MCF 10A (cell line): Measurements from ENCODE around the gene GPR78. TPM values are rescaled to one million over a fixed set of nuclear protein-coding genes. Genes with fewer than 3 reads are reported as not detected.

Experiments used
- BruUV-seq: library from RNA; stranded (reverse); fragments of 400-500 nt; replicated peaks from 2 replicates; lab custom pipeline; 2021; lab: Mats Ljungman, UMichigan
- CTCF ChIA-PET: fragments of 300-600 bp; sonication (Branson Sonifier 250); formaldehyde crosslinking; extraction: SDS; loops from one replicate; lab custom pipeline; 2021; ENCODE audit warnings: antibody characterized with exemption, inconsistent platforms; lab: Yijun Ruan, JAX
- POLR2A ChIA-PET: fragments of 300-600, 350-650 bp; sonication (Branson Sonifier 250); formaldehyde crosslinking; extraction: SDS; loops from one replicate; lab custom pipeline; 2020; ENCODE audit warnings: antibody characterized with exemption, inconsistent platforms; lab: Yijun Ruan, JAX
- DNase-seq: peaks from one replicate; pipeline ENCODE4 v3.0.0-alpha.2; 2018; ENCODE audit not compliant: unreplicated experiment
- H3K27ac Mint-ChIP-seq: one replicate; pipeline ENCODE4 v1.8.0; 2022; ENCODE audit warnings: mild to moderate bottlenecking, low read depth, mixed read lengths; ENCODE audit not compliant: unreplicated experiment
- H3K27me3 Mint-ChIP-seq: one replicate; pipeline ENCODE4 v1.8.0; 2022; ENCODE audit warnings: mixed read lengths; ENCODE audit not compliant: insufficient read depth, unreplicated experiment
- H3K36me3 Mint-ChIP-seq: one replicate; pipeline ENCODE4 v1.8.0; 2022; ENCODE audit warnings: mild to moderate bottlenecking, moderate library complexity, mixed read lengths; ENCODE audit not compliant: insufficient read depth, unreplicated experiment
- H3K4me1 Mint-ChIP-seq: one replicate; pipeline ENCODE4 v1.8.0; 2022; ENCODE audit warnings: mixed read lengths; ENCODE audit not compliant: insufficient read depth, unreplicated experiment
- H3K4me3 Mint-ChIP-seq: one replicate; pipeline ENCODE4 v1.8.0; 2022; ENCODE audit warnings: mild to moderate bottlenecking, moderate library complexity, mixed read lengths; ENCODE audit not compliant: unreplicated experiment
- H3K9me3 Mint-ChIP-seq: one replicate; pipeline ENCODE4 v1.8.0; 2022; ENCODE audit warnings: mixed read lengths; ENCODE audit not compliant: unreplicated experiment
- CTCF ChIP-seq: fragments of 200-600 bp; IDR thresholded peaks from one replicate; pipeline ENCODE4 v1.8.0; 2022; ENCODE audit warnings: antibody characterized with exemption, mild to moderate bottlenecking; ENCODE audit not compliant: unreplicated experiment
- intact Hi-C: fragments of 100-400 bp; cut with micrococcal nuclease; formaldehyde crosslinking; loops from 2 replicates; pipeline ENCODE4 v1.14.1; 2022
- total RNA-seq: library from RNA; stranded (reverse); gene quantifications from 2 replicates; pipeline ENCODE4 v1.2.3, GENCODE V29; 2022

GPR78 gene
- total RNA-seq, 1 experiment from 2014 or later: not detected

GRCh38 chr4:8568068-8568668, 12.0 kb upstream of the GPR78 start:
- H3K4me1 Mint-ChIP-seq: no peaks in the 10 kb centered on the region
- TF ChIP-seq CTCF: no peak
- H3K27ac Mint-ChIP-seq: no peak overlapping the region
- ChIA-PET CTCF (interaction anchor here (1.0 to 1.4 kb wide), 2 partner anchors 18 to 38 kb away, joined by 3 read pairs; no protein-coding TSS in a partner anchor), POLR2A (no interaction called here)
- no TSS peak for BruUV-seq
- H3K27me3 Mint-ChIP-seq: peaks cover 11% of the 10 kb centered on the region
- no peaks in the 10 kb centered on the region for H3K9me3 Mint-ChIP-seq
- intact Hi-C loops: no loop called here
- no peak overlapping the region for H3K4me3 Mint-ChIP-seq
- no peaks in the 10 kb centered on the region for H3K36me3 Mint-ChIP-seq
- no peak for DNase-seq

GRCh38 chr4:8570201-8570600, 10.0 kb upstream of the GPR78 start:
- H3K36me3 Mint-ChIP-seq: no peaks in the 10 kb centered on the region
- POLR2A ChIA-PET: no interaction called here
- no peaks in the 10 kb centered on the region for H3K4me1 Mint-ChIP-seq
- TF ChIP-seq CTCF: no peak
- intact Hi-C loops: no loop called here
- H3K27ac Mint-ChIP-seq: no peak overlapping the region
- CTCF ChIA-PET: interaction anchor here (0.7 to 0.8 kb wide), 2 partner anchors 10 to 24 kb away, joined by 3 read pairs; no protein-coding TSS in a partner anchor
- BruUV-seq: no TSS peak
- no peaks in the 10 kb centered on the region for H3K9me3 Mint-ChIP-seq
- H3K27me3 Mint-ChIP-seq: peaks cover 15% of the 10 kb centered on the region
- no peak overlapping the region for H3K4me3 Mint-ChIP-seq
- no peak for DNase-seq

GRCh38 chr4:8571702-8572685, 8.2 kb upstream of the GPR78 start:
- Mint-ChIP-seq H3K9me3 (no peaks in the 10 kb centered on the region), H3K27me3 (peaks cover 24% of the 10 kb centered on the region), H3K4me1 (no peaks in the 10 kb centered on the region), H3K27ac (no peak overlapping the region), H3K36me3 (no peaks in the 10 kb centered on the region), H3K4me3 (no peak overlapping the region)
- intact Hi-C loops: no loop called here
- BruUV-seq: no TSS peak
- ChIA-PET CTCF (interaction anchor here (0.6 to 0.8 kb wide), 4 partner anchors 22 to 345 kb away, joined by 3 to 4 read pairs (median 3); no protein-coding TSS in a partner anchor), POLR2A (no interaction called here)
- no peak for DNase-seq
- no peak for TF ChIP-seq CTCF

- no peak for DNase-seq
- ChIA-PET CTCF (no interaction called here), POLR2A (interaction anchor here (0.7 kb wide), 1 partner anchor 11 kb away, joined by 3 read pairs; no protein-coding TSS in a partner anchor)
- no peak for TF ChIP-seq CTCF
- Mint-ChIP-seq H3K4me1 (no peaks in the 10 kb centered on the region), H3K9me3 (no peaks in the 10 kb centered on the region), H3K27ac (no peak overlapping the region), H3K4me3 (no peak overlapping the region), H3K27me3 (peaks cover 31% of the 10 kb centered on the region), H3K36me3 (no peaks in the 10 kb centered on the region)
- intact Hi-C loops: no loop called here
- no TSS peak for BruUV-seq
These were observed 6.9 kb upstream of the GPR78 start for GRCh38 chr4:8573266-8573665.
